CD4-positive, CD25-positive, alpha-beta regulatory T cell (primary cell): ENCODE measurements around the gene TBX2. TPM values are rescaled to one million over a fixed set of nuclear protein-coding genes. Genes with fewer than 3 reads are reported as not detected.

Source experiments
- ATAC-seq, 2 donors: fragments of 150-1000 bp; cut with Tn5 transposase; one replicate each; pipeline ENCODE4 v1.10.0; 2021; ENCODE audit warnings: low read depth in 2 of 2, moderate number of reproducible peaks in 2 of 2, moderate library complexity in 1 of 2
- DNase-seq, 3 donors: peaks; one replicate each; pipeline versions ENCODE4 v3.0.0 to v3.0.0-alpha.2; 2012 to 2022; ENCODE audit warnings: mixed read lengths in 1 of 3
- H3K27ac ChIP-seq: one replicate; pipeline ENCODE4 v1.7.0; 2013; ENCODE audit warnings: mild to moderate bottlenecking, low read length; ENCODE audit not compliant: insufficient read depth, poor library complexity, severe bottlenecking
- H3K27me3 ChIP-seq: one replicate; pipeline ENCODE4 v1.7.0; 2013; ENCODE audit warnings: low read length; ENCODE audit not compliant: control insufficient read depth, insufficient read depth
- H3K36me3 ChIP-seq: one replicate; pipeline ENCODE4 v1.7.0; 2013; ENCODE audit warnings: mild to moderate bottlenecking, low read length, moderate library complexity; ENCODE audit not compliant: control insufficient read depth, insufficient read depth
- H3K4me1 ChIP-seq: 2 replicates; pipeline ENCODE4 v1.7.0; 2013; ENCODE audit warnings: mild to moderate bottlenecking, low read length; ENCODE audit not compliant: insufficient read depth, control insufficient read depth, poor library complexity, severe bottlenecking
- H3K4me3 ChIP-seq: one replicate; pipeline ENCODE4 v1.7.0; 2013; ENCODE audit warnings: low read depth, mild to moderate bottlenecking, low read length, moderate library complexity
- H3K9me3 ChIP-seq, 2 experiments: 1 replicate in 1 of 2; 2 replicates in 1 of 2; pipeline ENCODE4 v1.7.0; 2013; ENCODE audit warnings: low read length in 2 of 2, mild to moderate bottlenecking in 1 of 2, moderate library complexity in 1 of 2; ENCODE audit not compliant: control insufficient read depth in 2 of 2
- H3K27ac Mint-ChIP-seq, 3 donors: one replicate each; pipeline ENCODE4 v1.8.0; 2020 to 2022; ENCODE audit warnings: mild to moderate bottlenecking in 3 of 3, mixed read lengths in 3 of 3, moderate library complexity in 2 of 3
- H3K27me3 Mint-ChIP-seq: one replicate; pipeline ENCODE4 v1.8.0; 2022; ENCODE audit warnings: mild to moderate bottlenecking, mixed read lengths
- H3K36me3 Mint-ChIP-seq: one replicate; pipeline ENCODE4 v1.8.0; 2020; ENCODE audit warnings: mixed read lengths
- H3K4me1 Mint-ChIP-seq, 4 donors: one replicate each; pipeline ENCODE4 v1.8.0; 2020 to 2022; ENCODE audit warnings: mixed read lengths in 4 of 4, mild to moderate bottlenecking in 1 of 4
- H3K4me3 Mint-ChIP-seq, 4 donors: one replicate each; pipeline ENCODE4 v1.8.0; 2020 to 2022; ENCODE audit warnings: mild to moderate bottlenecking in 4 of 4, mixed read lengths in 4 of 4, moderate library complexity in 3 of 4
- H3K9me3 Mint-ChIP-seq, 7 donors: one replicate each; pipeline ENCODE4 v1.8.0; 2020 to 2022; ENCODE audit warnings: mixed read lengths in 7 of 7, mild to moderate bottlenecking in 3 of 7, moderate library complexity in 2 of 7
- polyA plus RNA-seq, 4 donors: library from polyadenylated mRNA; unstranded; fragments of 300-500 nt; fragmentation: Illumina TruSeq; gene quantifications; one replicate each; pipeline ENCODE4 v1.2.3, GENCODE V29; 2021
- total RNA-seq: library from RNA; stranded (reverse); gene quantifications from one replicate; pipeline ENCODE4 v1.2.3, GENCODE V29; 2022

The TBX2 gene
- total and polyA plus RNA-seq, 5 donors from 2014 or later, result not detected

DNA sequence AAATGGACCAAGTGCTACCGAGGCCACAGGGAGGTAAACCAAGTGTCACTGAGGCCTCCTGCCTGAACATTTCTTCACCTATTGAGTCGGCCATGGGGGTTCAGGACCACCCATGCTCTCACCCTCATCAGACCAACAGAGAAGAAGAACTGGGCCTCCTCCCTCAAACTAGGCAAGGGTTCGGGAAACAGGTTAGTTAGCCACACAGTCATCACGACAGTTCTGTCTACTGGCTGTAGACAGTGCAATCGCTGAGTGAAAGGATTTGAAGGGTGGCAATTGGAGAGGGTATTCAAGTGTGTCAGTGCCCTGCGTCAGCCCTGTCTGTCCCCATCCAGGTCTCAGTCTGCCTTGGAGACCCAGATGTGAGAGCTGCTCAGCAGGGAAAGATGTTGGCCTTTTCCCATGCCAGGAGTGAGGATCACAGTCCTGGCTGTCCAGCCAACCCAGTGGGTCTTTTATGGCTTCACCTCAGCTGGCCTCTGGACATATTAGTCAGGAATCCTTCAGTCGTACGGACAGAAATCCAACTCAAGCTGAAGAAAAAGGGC is 19.9 kb downstream of the TBX2 start:
- Mint-ChIP-seq H3K27me3 (peaks cover 47% of the 10 kb centered on the region), H3K27ac (no peak overlapping the region), H3K4me3 (peak overlapping the region in 1 of 4 donors; percentile 13), H3K9me3 (peaks cover 0 to 1% (median 0%) of the 10 kb centered on the region in 7 donors), H3K36me3 (no peaks in the 10 kb centered on the region), H3K4me1 (no peaks in the 10 kb centered on the region)
- DNase-seq (no peak), ATAC-seq (no peak)
- no peaks in the 10 kb centered on the region for H3K9me3 ChIP-seq
- H3K4me1 ChIP-seq, result no peaks in the 10 kb centered on the region
- H3K36me3 ChIP-seq, result no peaks in the 10 kb centered on the region
- peaks cover 7% of the 10 kb centered on the region for H3K27me3 ChIP-seq
- no peak overlapping the region for H3K4me3 ChIP-seq
- H3K27ac ChIP-seq, result no peak overlapping the region

- H3K4me3 Mint-ChIP-seq, result no peak overlapping the region
- peaks cover 7% of the 10 kb centered on the region for H3K27me3 ChIP-seq
- DNase-seq (no peak), ATAC-seq (no peak)
- peaks cover 45% of the 10 kb centered on the region for H3K27me3 Mint-ChIP-seq
- no peaks in the 10 kb centered on the region for H3K36me3 Mint-ChIP-seq
- no peaks in the 10 kb centered on the region for H3K4me1 ChIP-seq
- no peak overlapping the region for H3K27ac Mint-ChIP-seq
- H3K36me3 ChIP-seq, result no peaks in the 10 kb centered on the region
- no peaks in the 10 kb centered on the region for H3K4me1 Mint-ChIP-seq
- peaks cover 0 to 1% (median 0%) of the 10 kb centered on the region in 7 donors for H3K9me3 Mint-ChIP-seq
- no peak overlapping the region for H3K27ac ChIP-seq
- no peaks in the 10 kb centered on the region for H3K9me3 ChIP-seq
- no peak overlapping the region for H3K4me3 ChIP-seq
Observed at GRCh38 chr17:61420052-61420451, 20.4 kb downstream of the TBX2 start.

DNA sequence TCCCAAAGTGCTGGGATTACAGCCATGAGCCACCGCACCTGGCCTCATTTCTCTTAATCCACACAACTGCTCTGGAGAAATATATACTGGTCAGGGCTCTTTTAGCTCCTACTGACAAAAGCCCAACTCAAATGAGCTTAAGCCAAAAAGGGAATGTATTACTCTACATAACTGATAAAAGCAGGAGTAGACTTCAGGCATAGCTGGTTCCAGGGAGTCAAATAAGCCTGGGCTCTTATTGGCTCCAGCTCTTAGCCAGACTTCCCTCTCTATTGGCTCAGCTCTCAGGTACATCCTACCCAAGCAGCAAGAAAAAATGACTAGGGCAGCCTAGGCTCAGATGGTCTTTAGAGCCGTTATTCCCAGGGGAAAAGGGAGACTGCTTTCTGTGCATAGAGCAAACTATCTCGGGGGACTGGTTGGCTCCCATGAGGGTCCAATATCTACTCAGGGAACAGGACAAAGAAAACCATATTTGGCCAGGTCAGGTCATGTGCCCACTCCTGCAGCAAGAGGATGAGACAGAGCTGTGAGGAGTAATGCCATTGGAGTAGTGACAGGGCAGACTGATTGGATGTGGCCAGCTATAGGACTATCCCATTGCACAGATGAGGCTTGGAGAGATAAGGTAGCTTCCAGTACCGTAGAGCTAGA is 21.2 kb downstream of the TBX2 start:
- no peak for DNase-seq
- no peak overlapping the region for H3K4me3 Mint-ChIP-seq

GRCh38 chr17:61421460-61421859 is 21.8 kb downstream of the TBX2 start:
- Histone ChIP-seq H3K27me3 (peaks cover 7% of the 10 kb centered on the region), H3K36me3 (no peaks in the 10 kb centered on the region), H3K27ac (no peak overlapping the region), H3K4me3 (no peak overlapping the region), H3K4me1 (no peaks in the 10 kb centered on the region), H3K9me3 (no peaks in the 10 kb centered on the region)
- ATAC-seq (no peak), DNase-seq (no peak)
- Mint-ChIP-seq H3K27ac (no peak overlapping the region), H3K27me3 (peaks cover 38% of the 10 kb centered on the region), H3K4me3 (no peak overlapping the region), H3K9me3 (peaks cover 0 to 1% (median 0%) of the 10 kb centered on the region in 7 donors), H3K4me1 (no peaks in the 10 kb centered on the region), H3K36me3 (no peaks in the 10 kb centered on the region)

More for the DNA sequence above, 21.2 kb downstream of the TBX2 start:
- Histone ChIP-seq H3K4me3 (no peak overlapping the region), H3K9me3 (no peaks in the 10 kb centered on the region), H3K4me1 (no peaks in the 10 kb centered on the region), H3K27me3 (peaks cover 7% of the 10 kb centered on the region), H3K36me3 (no peaks in the 10 kb centered on the region), H3K27ac (no peak overlapping the region)
- H3K4me1 Mint-ChIP-seq, result no peaks in the 10 kb centered on the region
- no peak for ATAC-seq
- H3K27ac Mint-ChIP-seq, result no peak overlapping the region
- peaks cover 0 to 1% (median 0%) of the 10 kb centered on the region in 7 donors for H3K9me3 Mint-ChIP-seq
- H3K27me3 Mint-ChIP-seq, result peaks cover 41% of the 10 kb centered on the region
- no peaks in the 10 kb centered on the region for H3K36me3 Mint-ChIP-seq

GRCh38 chr17:61422116-61422799 is 22.6 kb downstream of the TBX2 start:
- Mint-ChIP-seq H3K27ac (no peak overlapping the region), H3K4me1 (no peaks in the 10 kb centered on the region), H3K9me3 (peaks cover 0 to 1% (median 0%) of the 10 kb centered on the region in 7 donors), H3K36me3 (no peaks in the 10 kb centered on the region), H3K27me3 (peaks cover 38% of the 10 kb centered on the region), H3K4me3 (no peak overlapping the region)
- no peaks in the 10 kb centered on the region for H3K9me3 ChIP-seq
- H3K36me3 ChIP-seq, result no peaks in the 10 kb centered on the region
- no peak overlapping the region for H3K27ac ChIP-seq
- H3K4me1 ChIP-seq, result no peaks in the 10 kb centered on the region
- ATAC-seq (no peak), DNase-seq (no peak)
- peaks cover 7% of the 10 kb centered on the region for H3K27me3 ChIP-seq
- H3K4me3 ChIP-seq, result no peak overlapping the region

GRCh38 chr17:61422869-61423268 is 23.2 kb downstream of the TBX2 start:
- no peak overlapping the region for H3K4me3 Mint-ChIP-seq
- H3K9me3 ChIP-seq, result no peaks in the 10 kb centered on the region
- peaks cover 0 to 1% (median 0%) of the 10 kb centered on the region in 7 donors for H3K9me3 Mint-ChIP-seq
- H3K27ac ChIP-seq, result no peak overlapping the region
- H3K27me3 Mint-ChIP-seq, result peaks cover 37% of the 10 kb centered on the region
- H3K36me3 ChIP-seq, result no peaks in the 10 kb centered on the region
- no peak for ATAC-seq
- H3K4me1 Mint-ChIP-seq, result no peaks in the 10 kb centered on the region
- peaks cover 7% of the 10 kb centered on the region for H3K27me3 ChIP-seq
- H3K27ac Mint-ChIP-seq, result no peak overlapping the region
- H3K36me3 Mint-ChIP-seq, result no peaks in the 10 kb centered on the region
- H3K4me3 ChIP-seq, result no peak overlapping the region
- DNase-seq, result no peak
- no peaks in the 10 kb centered on the region for H3K4me1 ChIP-seq

GRCh38 chr17:61423967-61424649 is 24.5 kb downstream of the TBX2 start:
- Histone ChIP-seq H3K4me3 (no peak overlapping the region), H3K4me1 (no peaks in the 10 kb centered on the region), H3K9me3 (no peaks in the 10 kb centered on the region), H3K27ac (no peak overlapping the region), H3K36me3 (no peaks in the 10 kb centered on the region), H3K27me3 (peaks cover 11% of the 10 kb centered on the region)
- Mint-ChIP-seq H3K4me3 (no peak overlapping the region), H3K4me1 (no peaks in the 10 kb centered on the region), H3K27me3 (peaks cover 24% of the 10 kb centered on the region), H3K36me3 (no peaks in the 10 kb centered on the region), H3K9me3 (peaks cover 0 to 3% (median 0%) of the 10 kb centered on the region in 7 donors), H3K27ac (no peak overlapping the region)
- DNase-seq (no peak), ATAC-seq (no peak)
